ENCODE data around the gene PLXNA4. TPM values are rescaled to one million over a fixed set of nuclear protein-coding genes. Genes with fewer than 3 reads are reported as not detected.

Gene PLXNA4
- total and polyA plus RNA-seq, 8 donors, result 0.15 to 12.8 (median 1.6) TPM

- H3K4me3 ChIP-seq, result no peak overlapping the region
- H3K27ac ChIP-seq, result peak overlapping the region in 3 of 5 donors; percentile 0 to 71 (median 52)
- H3K27me3 ChIP-seq, result no peaks in the 10 kb centered on the region
- no peaks in the 10 kb centered on the region for H3K9me3 ChIP-seq
- DNase-seq, result peak in 1 of 2 donors; percentile 36
- TF ChIP-seq POLR2A (IDR thresholded peaks at IDR 0.05) (no peak), EP300 (IDR thresholded peaks at IDR 0.05) (no peak), POLR2AphosphoS5 (IDR thresholded peaks at IDR 0.05) (peak in 1 of 3 donors; percentile 45)
- TF ChIP-seq, protein P1, sequence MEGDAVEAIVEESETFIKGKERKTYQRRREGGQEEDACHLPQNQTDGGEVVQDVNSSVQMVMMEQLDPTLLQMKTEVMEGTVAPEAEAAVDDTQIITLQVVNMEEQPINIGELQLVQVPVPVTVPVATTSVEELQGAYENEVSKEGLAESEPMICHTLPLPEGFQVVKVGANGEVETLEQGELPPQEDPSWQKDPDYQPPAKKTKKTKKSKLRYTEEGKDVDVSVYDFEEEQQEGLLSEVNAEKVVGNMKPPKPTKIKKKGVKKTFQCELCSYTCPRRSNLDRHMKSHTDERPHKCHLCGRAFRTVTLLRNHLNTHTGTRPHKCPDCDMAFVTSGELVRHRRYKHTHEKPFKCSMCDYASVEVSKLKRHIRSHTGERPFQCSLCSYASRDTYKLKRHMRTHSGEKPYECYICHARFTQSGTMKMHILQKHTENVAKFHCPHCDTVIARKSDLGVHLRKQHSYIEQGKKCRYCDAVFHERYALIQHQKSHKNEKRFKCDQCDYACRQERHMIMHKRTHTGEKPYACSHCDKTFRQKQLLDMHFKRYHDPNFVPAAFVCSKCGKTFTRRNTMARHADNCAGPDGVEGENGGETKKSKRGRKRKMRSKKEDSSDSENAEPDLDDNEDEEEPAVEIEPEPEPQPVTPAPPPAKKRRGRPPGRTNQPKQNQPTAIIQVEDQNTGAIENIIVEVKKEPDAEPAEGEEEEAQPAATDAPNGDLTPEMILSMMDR (IDR thresholded peaks at IDR 0.05), result no peak
- 79 to 94% (median 90%) methylated on average over 11 to 14 of the region's 14 CpGs for WGBS, 5 donors
- intact Hi-C loops (cut with DNase I; ENCODE audit: low total_unique reads), result no loop called here
- peaks cover 0 to 25% (median 13%) of the 10 kb centered on the region in 4 donors for H3K4me1 ChIP-seq
- H3K36me3 ChIP-seq, result no peaks in the 10 kb centered on the region
Observed at GRCh38 chr7:132398253-132398925, 177.9 kb downstream of the PLXNA4 start.

DNA sequence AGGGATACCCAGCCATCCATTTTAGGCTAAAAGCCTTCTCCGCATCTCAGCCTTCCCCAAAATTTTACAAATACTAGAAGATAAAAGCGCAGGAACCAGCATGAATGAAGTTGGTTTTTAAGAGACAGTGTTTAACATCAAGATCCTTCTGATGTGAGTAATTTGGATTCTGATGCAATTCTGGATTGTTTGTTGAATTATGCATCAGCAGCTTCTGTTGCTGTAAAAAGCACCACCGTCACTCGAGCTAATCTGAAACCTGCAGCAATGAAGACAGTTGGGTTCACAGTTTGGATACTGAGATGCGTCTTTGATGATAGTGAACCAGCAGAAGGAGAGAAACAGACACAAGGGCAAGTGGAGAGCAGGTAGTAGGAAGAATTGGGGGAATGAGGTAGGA, 179.2 kb downstream of the PLXNA4 start:
- H3K27me3 ChIP-seq, result no peaks in the 10 kb centered on the region
- intact Hi-C loops (cut with DNase I; ENCODE audit: low total_unique reads), result no loop called here
- no peak for DNase-seq
- no peak overlapping the region for H3K4me3 ChIP-seq
- no peaks in the 10 kb centered on the region for H3K9me3 ChIP-seq
- 86 to 95% (median 91%) methylated on average over 5 of the region's 5 CpGs for WGBS, 5 donors
- H3K36me3 ChIP-seq, result no peaks in the 10 kb centered on the region
- H3K4me1 ChIP-seq, result peaks cover 0 to 25% (median 12%) of the 10 kb centered on the region in 4 donors
- TF ChIP-seq, protein P1 (IDR thresholded peaks at IDR 0.05), result no peak
- no peak for TF ChIP-seq POLR2A (IDR thresholded peaks at IDR 0.05)
- no peak for TF ChIP-seq EP300 (IDR thresholded peaks at IDR 0.05)
- TF ChIP-seq POLR2AphosphoS5 (IDR thresholded peaks at IDR 0.05), result no peak
- H3K27ac ChIP-seq, result peak overlapping the region in 1 of 5 donors; percentile 71

- H3K4me3 ChIP-seq, result no peak overlapping the region
- 84 to 92% (median 88%) methylated on average over 4 of the region's 4 CpGs for WGBS, 5 donors
- H3K9me3 ChIP-seq, result no peaks in the 10 kb centered on the region
- H3K4me1 ChIP-seq, result peaks cover 0 to 16% (median 12%) of the 10 kb centered on the region in 4 donors
- H3K27ac ChIP-seq, result no peak overlapping the region
- DNase-seq, result no peak
- intact Hi-C loops (cut with DNase I; ENCODE audit: low total_unique reads), result no loop called here
- no peaks in the 10 kb centered on the region for H3K27me3 ChIP-seq
- no peaks in the 10 kb centered on the region for H3K36me3 ChIP-seq
- no peak for TF ChIP-seq POLR2A (IDR thresholded peaks at IDR 0.05)
- no peak for TF ChIP-seq POLR2AphosphoS5 (IDR thresholded peaks at IDR 0.05)
- TF ChIP-seq EP300 (IDR thresholded peaks at IDR 0.05), result no peak
- TF ChIP-seq, protein P1 (IDR thresholded peaks at IDR 0.05), result no peak
Observed at GRCh38 chr7:132395361-132395760, 180.9 kb downstream of the PLXNA4 start.

- Histone ChIP-seq H3K27me3 (no peaks in the 10 kb centered on the region), H3K9me3 (no peaks in the 10 kb centered on the region), H3K4me3 (no peak overlapping the region), H3K4me1 (peaks cover 0 to 15% (median 12%) of the 10 kb centered on the region in 4 donors), H3K36me3 (no peaks in the 10 kb centered on the region), H3K27ac (peak overlapping the region in 2 of 5 donors; percentile 21 to 67)
- WGBS, 5 donors, result 82 to 91% (median 85%) methylated on average over 7 of the region's 7 CpGs
- TF ChIP-seq EP300 (IDR thresholded peaks at IDR 0.05), result no peak
- DNase-seq, result peak in 1 of 2 donors; percentile 31
- intact Hi-C loops (cut with DNase I; ENCODE audit: low total_unique reads), result no loop called here
Observed at GRCh38 chr7:132394283-132395198, 181.7 kb downstream of the PLXNA4 start.

Data from stomach (tissue), 9 donors.